Mucosa of descending colon (tissue), 3 donors: Measurements from ENCODE around the gene MAOA. TPM values are rescaled to one million over a fixed set of nuclear protein-coding genes. Genes with fewer than 3 reads are reported as not detected.

Source experiments
- ATAC-seq: fragments of 200-7000 bp; cut with Tn5 transposase; one replicate; pipeline ENCODE4 v1.9.1; 2020; ENCODE audit warnings: mild to moderate bottlenecking, moderate library complexity
- DNase-seq, 3 donors: peaks; one replicate each; pipeline ENCODE4 v3.0.0-alpha.2; 2020
- H3K36me3 ChIP-seq: fragments of 200-600 bp; one replicate; pipeline ENCODE4 v1.8.0; 2021; ENCODE audit warnings: low read depth, mild to moderate bottlenecking
- H3K4me1 ChIP-seq: fragments of 200-600 bp; one replicate; pipeline ENCODE4 v1.8.0; 2021; ENCODE audit warnings: low read depth, mild to moderate bottlenecking
- H3K4me3 ChIP-seq: fragments of 200-600 bp; one replicate; pipeline ENCODE4 v1.8.0; 2021; ENCODE audit warnings: mild to moderate bottlenecking
- H3K9me3 ChIP-seq: fragments of 200-600 bp; one replicate; pipeline ENCODE4 v1.8.0; 2021; ENCODE audit warnings: mild to moderate bottlenecking
- CTCF ChIP-seq: fragments of 200-600 bp; IDR thresholded peaks from one replicate; pipeline ENCODE4 v1.8.0; 2022; ENCODE audit warnings: antibody characterized with exemption, mild to moderate bottlenecking
- intact Hi-C, 2 donors: fragments of 100-400 bp; cut with DNase I in 1 of 2; cut with micrococcal nuclease in 1 of 2; formaldehyde crosslinking; loops; one replicate each; pipeline versions ENCODE4 v1.11.0 to v1.11.1; 2022; cut with DNase I, micrococcal nuclease
- total RNA-seq, 3 donors: library from RNA; stranded (reverse); fragmentation: NEBNext Ultra II Directional in 2 of 3; extraction: Animal tissue kit (Norgen Biotek cat#: 25700) in 2 of 3; gene quantifications; one replicate each; pipeline versions ENCODE4 v1.2.1 to v1.2.4, GENCODE V29; 2021 to 2023
- donor health status: DM: no; HTN: no; CAD: no; lungs with moderate emphysema.
- donor health status: DM: no; HTN: no; CAD: no.
- donor health status: DM: no; HTN: yes; CAD: no.

MAOA gene
- total RNA-seq, 3 donors from 2014 or later: 270 to 401 (median 390) TPM

- H3K9me3 ChIP-seq: no peaks in the 10 kb centered on the region
- ATAC-seq (peak; percentile 86), DNase-seq (peak in 2 of 3 donors; percentile 28 to 38)
- TF ChIP-seq CTCF: no peak
- no peak overlapping the region for H3K4me3 ChIP-seq
- intact Hi-C loops: no loop called here
- peaks cover 13% of the 10 kb centered on the region for H3K4me1 ChIP-seq
- no peaks in the 10 kb centered on the region for H3K36me3 ChIP-seq
Measured at GRCh38 chrX:43693602-43694406, 37.7 kb downstream of the MAOA start.

GRCh38 chrX:43699475-43699874 lies 43.4 kb downstream of the MAOA start:
- Histone ChIP-seq H3K9me3 (no peaks in the 10 kb centered on the region), H3K36me3 (no peaks in the 10 kb centered on the region), H3K4me1 (peaks cover 3% of the 10 kb centered on the region), H3K4me3 (no peak overlapping the region)
- ATAC-seq (no peak), DNase-seq (no peak)
- TF ChIP-seq CTCF: no peak
- intact Hi-C loops: no loop called here

DNA sequence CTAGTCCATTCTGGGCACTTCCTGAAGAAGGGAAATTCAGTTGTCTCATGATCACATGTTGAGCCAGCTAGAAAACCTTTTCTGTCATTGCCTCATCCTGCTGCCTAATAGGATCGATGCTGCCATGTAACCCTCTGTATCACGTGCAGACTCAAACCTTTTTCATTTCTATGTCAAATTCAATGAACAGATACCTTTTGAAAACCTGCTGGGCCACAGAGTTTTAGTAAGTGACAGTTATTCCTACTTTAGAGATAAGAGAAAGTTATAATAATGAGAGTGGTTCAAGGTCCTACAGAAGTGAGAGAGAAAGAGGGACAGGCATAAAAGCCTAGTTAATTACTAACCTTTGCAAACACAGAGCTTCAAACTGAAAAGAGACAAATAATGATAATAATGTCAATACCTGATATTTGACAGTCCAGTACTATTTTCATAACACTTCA lies 46.0 kb downstream of the MAOA start:
- ATAC-seq (peak; percentile 68), DNase-seq (no peak)
- H3K4me1 ChIP-seq: peaks cover 5% of the 10 kb centered on the region

GRCh38 chrX:43702660-43703059 lies 46.6 kb downstream of the MAOA start:
- H3K9me3 ChIP-seq: no peaks in the 10 kb centered on the region
- H3K4me3 ChIP-seq: no peak overlapping the region
- no peak for TF ChIP-seq CTCF
- ATAC-seq: peak; percentile 52
- peaks cover 5% of the 10 kb centered on the region for H3K4me1 ChIP-seq
- DNase-seq: no peak
- H3K36me3 ChIP-seq: no peaks in the 10 kb centered on the region
- intact Hi-C loops: no loop called here

More for the DNA sequence above, 46.0 kb downstream of the MAOA start:
- intact Hi-C loops: no loop called here
- Histone ChIP-seq H3K9me3 (no peaks in the 10 kb centered on the region), H3K36me3 (no peaks in the 10 kb centered on the region), H3K4me3 (no peak overlapping the region)
- no peak for TF ChIP-seq CTCF

- no peak overlapping the region for H3K4me3 ChIP-seq
- intact Hi-C loops: no loop called here
- no peaks in the 10 kb centered on the region for H3K9me3 ChIP-seq
- ATAC-seq: peak; percentile 65
- H3K36me3 ChIP-seq: no peaks in the 10 kb centered on the region
- no peak for TF ChIP-seq CTCF
- DNase-seq: peak in 1 of 3 donors; percentile 44
- peaks cover 5% of the 10 kb centered on the region for H3K4me1 ChIP-seq
Measured at GRCh38 chrX:43703211-43703791, 47.2 kb downstream of the MAOA start.
